Activated naive CD4-positive, alpha-beta T cell treated with anti-CD3 and anti-CD28 coated beads for 36 hours (primary cell): ENCODE measurements around the gene VILL. TPM values are rescaled to one million over a fixed set of nuclear protein-coding genes. Genes with fewer than 3 reads are reported as not detected.

ENCODE experiments used
- CTCF ChIA-PET: fragments of 350-600 bp; sonication (Branson Sonifier 250); formaldehyde crosslinking; loops from one replicate; lab custom pipeline; 2021; ENCODE audit warnings: antibody characterized with exemption; lab: Charles Lee
- DNase-seq: peaks from one replicate; pipeline ENCODE4 v3.0.0-alpha.2; 2020
- H3K27ac Mint-ChIP-seq: one replicate; pipeline ENCODE4 v1.8.0; 2021; ENCODE audit warnings: mild to moderate bottlenecking, mixed read lengths
- H3K27me3 Mint-ChIP-seq: one replicate; pipeline ENCODE4 v1.8.0; 2021; ENCODE audit warnings: low read depth, mixed read lengths
- H3K36me3 Mint-ChIP-seq: one replicate; pipeline ENCODE4 v1.8.0; 2021; ENCODE audit warnings: low read depth, mixed read lengths
- H3K4me1 Mint-ChIP-seq: one replicate; pipeline ENCODE4 v1.8.0; 2021; ENCODE audit warnings: low read depth, mixed read lengths
- H3K4me3 Mint-ChIP-seq: one replicate; pipeline ENCODE4 v1.8.0; 2021; ENCODE audit warnings: mild to moderate bottlenecking, moderate library complexity, mixed read lengths
- H3K9me3 Mint-ChIP-seq: one replicate; pipeline ENCODE4 v1.8.0; 2021; ENCODE audit warnings: mixed read lengths
- intact Hi-C: fragments of 100-400 bp; cut with micrococcal nuclease; formaldehyde crosslinking; loops from one replicate; pipeline ENCODE4 v1.15.1; 2023
- total RNA-seq, 2 experiments: library from RNA; stranded (reverse); gene quantifications; one replicate each; pipeline ENCODE4 v1.2.3, GENCODE V29; 2021

VILL gene
- total RNA-seq = 10 to 100 TPM; 13.7 to 14.2 TPM

GRCh38 chr3:37990527-37990926 is at the start of gene VILL:
Gene VILL (plus strand): TSS chr3:37990786. CDS start chr3:37993673, 2,887 bp downstream.
- H3K4me3 Mint-ChIP-seq = no peak within 1 kb of the TSS
- no peaks in the 10 kb centered on the region for H3K9me3 Mint-ChIP-seq
- CTCF ChIA-PET = no interaction called here
- H3K27me3 Mint-ChIP-seq = no peaks in the 10 kb centered on the region
- intact Hi-C loops = no loop called here
- no peak for DNase-seq
- H3K4me1 Mint-ChIP-seq = peaks cover 17% of the 10 kb centered on the region
- no peak within 1 kb of the TSS for H3K27ac Mint-ChIP-seq
- H3K36me3 Mint-ChIP-seq = peaks cover 4% of the 10 kb centered on the region

- DNase-seq = no peak
- Mint-ChIP-seq H3K9me3 (no peaks in the 10 kb centered on the region), H3K27ac (no peak overlapping the region), H3K4me1 (no peaks in the 10 kb centered on the region), H3K36me3 (no peaks in the 10 kb centered on the region), H3K27me3 (no peaks in the 10 kb centered on the region), H3K4me3 (no peak overlapping the region)
- CTCF ChIA-PET = interaction anchor here (1.0 kb wide), 1 partner anchor 26 kb away, joined by 3 read pairs; no protein-coding TSS in a partner anchor
- intact Hi-C loops = no loop called here
These were observed 48.7 kb upstream of the VILL start for GRCh38 chr3:37941608-37942508.

DNA sequence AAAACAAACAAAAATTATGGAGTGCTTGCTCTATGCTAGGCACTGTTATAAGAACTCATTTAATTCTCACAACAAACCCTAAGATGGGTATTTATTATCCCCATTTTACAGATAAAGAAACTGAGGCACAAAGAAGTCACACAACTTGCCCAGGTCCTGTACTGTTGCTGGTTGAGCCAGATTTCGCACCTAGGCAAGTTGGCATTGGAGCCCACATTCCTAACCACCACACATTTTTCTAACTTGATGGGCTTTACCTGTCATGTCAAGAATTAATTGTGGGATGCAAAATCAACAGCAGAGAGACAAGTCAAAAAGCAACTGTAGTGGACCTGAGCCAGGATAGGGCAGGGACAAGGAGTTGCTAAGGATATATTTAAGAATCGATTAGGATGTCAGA is 47.9 kb upstream of the VILL start:
- Mint-ChIP-seq H3K4me3 (no peak overlapping the region), H3K4me1 (no peaks in the 10 kb centered on the region), H3K36me3 (no peaks in the 10 kb centered on the region), H3K27ac (no peak overlapping the region), H3K27me3 (no peaks in the 10 kb centered on the region), H3K9me3 (no peaks in the 10 kb centered on the region)
- intact Hi-C loops = no loop called here
- DNase-seq = no peak
- CTCF ChIA-PET = no interaction called here

- H3K36me3 Mint-ChIP-seq = no peaks in the 10 kb centered on the region
- CTCF ChIA-PET = no interaction called here
- no peak overlapping the region for H3K27ac Mint-ChIP-seq
- H3K27me3 Mint-ChIP-seq = no peaks in the 10 kb centered on the region
- H3K4me3 Mint-ChIP-seq = no peak overlapping the region
- no peaks in the 10 kb centered on the region for H3K9me3 Mint-ChIP-seq
- intact Hi-C loops = no loop called here
- no peak for DNase-seq
- no peaks in the 10 kb centered on the region for H3K4me1 Mint-ChIP-seq
These were observed 47.5 kb upstream of the VILL start for GRCh38 chr3:37943126-37943525.

- DNase-seq = no peak
- H3K36me3 Mint-ChIP-seq = no peaks in the 10 kb centered on the region
- intact Hi-C loops = no loop called here
- no peaks in the 10 kb centered on the region for H3K9me3 Mint-ChIP-seq
- no peaks in the 10 kb centered on the region for H3K4me1 Mint-ChIP-seq
- no peak overlapping the region for H3K4me3 Mint-ChIP-seq
- H3K27me3 Mint-ChIP-seq = no peaks in the 10 kb centered on the region
- CTCF ChIA-PET = no interaction called here
- H3K27ac Mint-ChIP-seq = no peak overlapping the region
These were observed 46.8 kb upstream of the VILL start for GRCh38 chr3:37943631-37944314.

GRCh38 chr3:37944391-37944842 is 46.2 kb upstream of the VILL start:
- Mint-ChIP-seq H3K9me3 (no peaks in the 10 kb centered on the region), H3K4me3 (no peak overlapping the region), H3K4me1 (no peaks in the 10 kb centered on the region), H3K27ac (no peak overlapping the region), H3K27me3 (no peaks in the 10 kb centered on the region), H3K36me3 (no peaks in the 10 kb centered on the region)
- no peak for DNase-seq
- intact Hi-C loops = no loop called here
- CTCF ChIA-PET = no interaction called here

DNA sequence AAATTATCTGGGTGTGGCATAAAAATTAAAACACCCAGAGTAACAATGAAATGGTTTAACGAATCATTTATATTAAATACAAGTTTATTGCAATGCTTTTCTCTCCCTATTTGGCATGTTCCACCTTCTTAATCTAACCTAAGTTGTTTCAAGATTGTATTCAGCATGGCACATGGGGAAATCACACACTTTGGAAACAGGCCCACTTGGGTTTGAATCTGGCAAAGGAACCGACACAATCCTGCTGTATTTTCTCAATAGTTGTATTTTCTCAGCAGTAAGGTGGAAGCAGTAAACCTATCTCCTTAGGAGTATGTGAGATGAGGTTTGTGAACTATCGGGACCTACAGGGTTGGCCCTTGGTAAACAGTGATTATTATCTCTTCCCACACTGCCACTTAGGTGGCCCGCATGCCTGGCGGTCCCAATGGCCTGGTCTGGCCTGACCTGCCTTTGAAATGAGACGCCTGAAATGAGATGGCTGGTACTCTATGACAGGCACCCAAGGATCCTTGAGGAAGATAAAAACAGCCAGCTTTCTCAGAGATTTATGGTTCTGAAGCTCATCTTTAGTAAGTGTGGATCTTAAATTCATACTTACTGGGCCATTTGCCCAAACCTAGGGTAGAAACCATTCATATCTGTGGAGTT is 45.3 kb upstream of the VILL start:
- H3K4me3 Mint-ChIP-seq = no peak overlapping the region
- CTCF ChIA-PET = interaction anchor here (0.6 to 1.6 kb wide), 2 partner anchors 22 to 76 kb away, joined by 3 to 4 read pairs; no protein-coding TSS in a partner anchor
- H3K27me3 Mint-ChIP-seq = no peaks in the 10 kb centered on the region
- H3K27ac Mint-ChIP-seq = no peak overlapping the region
- H3K4me1 Mint-ChIP-seq = no peaks in the 10 kb centered on the region
- DNase-seq = no peak
- H3K36me3 Mint-ChIP-seq = no peaks in the 10 kb centered on the region
- H3K9me3 Mint-ChIP-seq = no peaks in the 10 kb centered on the region
- intact Hi-C loops = no loop called here

- Mint-ChIP-seq H3K27ac (no peak overlapping the region), H3K27me3 (no peaks in the 10 kb centered on the region), H3K4me3 (no peak overlapping the region), H3K36me3 (no peaks in the 10 kb centered on the region), H3K4me1 (no peaks in the 10 kb centered on the region), H3K9me3 (no peaks in the 10 kb centered on the region)
- intact Hi-C loops = no loop called here
- CTCF ChIA-PET = interaction anchor here (0.6 to 1.6 kb wide), 2 partner anchors 21 to 77 kb away, joined by 3 to 4 read pairs; no protein-coding TSS in a partner anchor
- no peak for DNase-seq
These were observed 44.6 kb upstream of the VILL start for GRCh38 chr3:37945807-37946530.

DNA sequence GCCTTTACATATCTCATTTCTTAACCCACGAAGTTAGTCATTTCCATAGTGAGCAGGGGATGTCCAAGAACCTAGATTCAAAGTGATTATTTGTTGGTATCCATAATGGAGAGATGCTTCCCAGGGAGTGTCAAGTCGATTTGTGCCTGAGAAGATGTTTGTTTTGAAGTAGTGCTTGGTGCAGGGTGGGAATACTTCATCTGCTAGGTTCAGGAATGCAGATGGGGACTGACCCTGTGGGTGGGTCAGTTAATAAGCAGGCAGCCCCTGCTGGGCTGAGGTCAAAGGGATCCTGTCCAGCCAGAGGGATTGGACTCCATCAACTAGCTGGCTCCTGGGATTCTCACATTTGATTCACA is 44.1 kb upstream of the VILL start:
- no peaks in the 10 kb centered on the region for H3K36me3 Mint-ChIP-seq
- intact Hi-C loops = no loop called here
- no peak overlapping the region for H3K4me3 Mint-ChIP-seq
- H3K27me3 Mint-ChIP-seq = no peaks in the 10 kb centered on the region
- H3K4me1 Mint-ChIP-seq = no peaks in the 10 kb centered on the region
- no peak overlapping the region for H3K27ac Mint-ChIP-seq
- CTCF ChIA-PET = interaction anchor here (1.6 kb wide), 1 partner anchor 21 kb away, joined by 4 read pairs; no protein-coding TSS in a partner anchor
- no peak for DNase-seq
- no peaks in the 10 kb centered on the region for H3K9me3 Mint-ChIP-seq

DNA sequence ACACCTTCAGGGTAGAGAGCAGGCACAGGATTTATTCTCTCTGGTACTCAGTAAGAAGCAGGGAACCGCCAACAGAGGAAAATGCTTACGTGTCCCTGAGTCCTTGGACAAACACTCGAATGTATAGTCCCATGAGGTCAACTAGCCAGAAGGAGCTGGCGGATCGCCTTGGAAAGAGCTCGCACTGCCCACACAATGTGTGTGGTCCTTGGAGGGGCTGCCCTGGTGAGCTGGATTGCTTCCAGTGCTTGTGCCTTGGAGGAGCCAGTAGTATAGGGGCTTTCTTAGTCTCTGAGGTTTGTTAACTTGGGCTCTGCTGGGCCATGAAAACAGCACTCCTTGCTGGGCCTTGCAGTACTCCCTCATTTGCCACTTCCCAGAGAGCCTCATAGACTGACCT is 40.7 kb upstream of the VILL start:
- no peaks in the 10 kb centered on the region for H3K9me3 Mint-ChIP-seq
- DNase-seq = no peak
- no peak overlapping the region for H3K27ac Mint-ChIP-seq
- no peaks in the 10 kb centered on the region for H3K4me1 Mint-ChIP-seq
- intact Hi-C loops = no loop called here
- no peaks in the 10 kb centered on the region for H3K36me3 Mint-ChIP-seq
- H3K4me3 Mint-ChIP-seq = no peak overlapping the region
- no peaks in the 10 kb centered on the region for H3K27me3 Mint-ChIP-seq
- CTCF ChIA-PET = no interaction called here

GRCh38 chr3:37952564-37952963 is 38.0 kb upstream of the VILL start:
- intact Hi-C loops = no loop called here
- H3K27ac Mint-ChIP-seq = no peak overlapping the region
- H3K4me3 Mint-ChIP-seq = no peak overlapping the region
- peaks cover 17% of the 10 kb centered on the region for H3K4me1 Mint-ChIP-seq
- no peaks in the 10 kb centered on the region for H3K36me3 Mint-ChIP-seq
- no peak for DNase-seq
- no peaks in the 10 kb centered on the region for H3K27me3 Mint-ChIP-seq
- no peaks in the 10 kb centered on the region for H3K9me3 Mint-ChIP-seq
- CTCF ChIA-PET = no interaction called here

GRCh38 chr3:37953226-37953625 is 37.4 kb upstream of the VILL start:
- intact Hi-C loops = no loop called here
- H3K9me3 Mint-ChIP-seq = no peaks in the 10 kb centered on the region
- no peaks in the 10 kb centered on the region for H3K27me3 Mint-ChIP-seq
- H3K27ac Mint-ChIP-seq = no peak overlapping the region
- H3K4me1 Mint-ChIP-seq = peaks cover 19% of the 10 kb centered on the region
- CTCF ChIA-PET = interaction anchor here (0.7 kb wide), 1 partner anchor 14 kb away, joined by 3 read pairs; no protein-coding TSS in a partner anchor
- DNase-seq = no peak
- H3K4me3 Mint-ChIP-seq = no peak overlapping the region
- H3K36me3 Mint-ChIP-seq = no peaks in the 10 kb centered on the region
